ENCODE results near the gene ENTPD5.

The ENTPD5 gene

DNA sequence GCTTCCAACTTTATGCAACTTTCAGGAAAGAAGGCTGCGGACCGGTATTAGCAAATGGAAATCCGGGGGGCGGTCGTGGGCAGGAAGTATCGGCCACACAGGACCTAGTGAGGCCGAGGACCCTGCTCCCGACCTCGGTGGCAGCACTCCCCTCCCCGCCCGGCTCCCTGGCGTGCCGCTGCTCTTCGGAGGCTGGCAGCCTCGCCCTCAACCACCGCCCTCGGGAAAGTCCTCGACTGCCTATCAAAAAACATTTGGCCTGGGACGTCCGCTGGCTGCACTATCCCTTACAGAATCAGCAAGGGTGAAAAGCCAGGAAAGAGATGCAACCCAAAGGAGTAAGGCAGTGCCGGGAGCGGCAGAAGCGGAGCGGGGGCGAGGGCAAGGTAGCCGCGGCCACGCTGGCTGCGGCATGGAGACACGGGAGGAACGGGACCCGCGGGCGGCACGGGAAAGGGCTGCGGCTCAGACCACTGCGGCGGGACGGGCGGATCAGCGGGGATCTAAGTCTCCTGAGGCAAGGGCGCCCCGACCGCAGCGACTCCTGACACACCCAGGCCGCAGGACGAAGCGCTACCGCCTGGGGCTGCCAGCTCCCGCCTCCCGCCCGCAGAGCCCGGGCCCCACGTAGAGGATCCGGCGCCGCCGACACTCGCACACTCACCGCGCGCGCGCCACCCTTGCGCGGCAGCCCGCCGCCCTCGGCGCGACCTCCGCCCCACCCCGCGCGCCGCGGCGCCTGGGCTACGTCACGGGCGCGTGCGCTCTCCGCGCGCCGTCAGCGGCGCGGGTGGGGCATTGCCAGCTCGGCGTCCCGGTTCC lies at the start of gene ENTPD5, which contains the start of gene BBOF1:
Gene ENTPD5, minus strand, starts transcription at position 703 of the 822 bp plus-strand sequence. CDS start 31,186 bp downstream, outside the sequence.
Gene BBOF1, plus strand, starts transcription at position 764 of the 822 bp plus-strand sequence. CDS start 130 bp downstream, outside the sequence.
- H3K27me3 ChIP-seq (ENCODE audit: low read depth) = no peaks in the 10 kb centered on the region
- in situ Hi-C loops (cut with MboI; ENCODE audit: low sequenced_read_pairs) = no loop called here
- peaks cover 12% of the 10 kb centered on the region for H3K36me3 ChIP-seq (replicated peaks)
- H3K4me3 ChIP-seq = peak within 1 kb of the TSS; percentile 97
- H3K4me1 ChIP-seq = peaks cover 6% of the 10 kb centered on the region; the same call in 1 of the 2 replicates
- peak; percentile 68 to 87 for DNase-seq (ENCODE audit: low spot score in 2 of 2)
- no peaks in the 10 kb centered on the region for H3K9me3 ChIP-seq

- no peak for DNase-seq (ENCODE audit: low spot score in 2 of 2)
- Histone ChIP-seq H3K36me3 (replicated peaks) (peaks cover 12% of the 10 kb centered on the region), H3K4me1 (no peaks in the 10 kb centered on the region), H3K27me3 (ENCODE audit: low read depth) (no peaks in the 10 kb centered on the region), H3K9me3 (no peaks in the 10 kb centered on the region), H3K4me3 (no peak overlapping the region)
- in situ Hi-C loops (cut with MboI; ENCODE audit: low sequenced_read_pairs) = no loop called here
Measured at GRCh38 chr14:74065746-74066575, 46.9 kb upstream of the ENTPD5 start.

DNA sequence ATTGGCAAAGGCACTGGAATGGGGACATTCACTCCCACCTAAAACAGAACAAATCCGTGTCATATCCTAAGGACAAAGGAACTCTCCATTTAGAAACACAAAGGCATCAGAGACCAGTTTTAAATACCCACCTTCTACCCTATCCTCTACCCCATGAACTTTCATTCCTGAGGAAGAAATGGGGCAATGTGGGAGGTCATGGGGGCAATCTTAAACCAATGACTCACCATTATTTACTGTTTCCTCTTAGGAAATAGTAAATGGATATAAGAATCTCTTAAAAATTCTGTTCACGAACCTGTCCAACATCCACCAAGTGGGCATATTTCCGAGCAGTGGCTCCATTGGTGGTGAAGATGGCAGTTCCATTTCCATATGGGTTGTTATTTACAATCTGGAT lies 45.8 kb upstream of the ENTPD5 start:
- H3K27me3 ChIP-seq (ENCODE audit: low read depth) = no peaks in the 10 kb centered on the region
- DNase-seq (ENCODE audit: low spot score in 2 of 2) = no peak
- H3K36me3 ChIP-seq (replicated peaks) = peaks cover 10% of the 10 kb centered on the region
- in situ Hi-C loops (cut with MboI; ENCODE audit: low sequenced_read_pairs) = no loop called here
- H3K4me1 ChIP-seq = no peaks in the 10 kb centered on the region
- no peak overlapping the region for H3K4me3 ChIP-seq
- no peaks in the 10 kb centered on the region for H3K9me3 ChIP-seq

- no peak for DNase-seq (ENCODE audit: low spot score in 2 of 2)
- Histone ChIP-seq H3K9me3 (no peaks in the 10 kb centered on the region), H3K27me3 (ENCODE audit: low read depth) (no peaks in the 10 kb centered on the region), H3K4me1 (no peaks in the 10 kb centered on the region), H3K4me3 (no peak overlapping the region), H3K36me3 (replicated peaks) (peaks cover 10% of the 10 kb centered on the region)
- in situ Hi-C loops (cut with MboI; ENCODE audit: low sequenced_read_pairs) = no loop called here
Measured at GRCh38 chr14:74064426-74064825, 45.3 kb upstream of the ENTPD5 start.

DNA sequence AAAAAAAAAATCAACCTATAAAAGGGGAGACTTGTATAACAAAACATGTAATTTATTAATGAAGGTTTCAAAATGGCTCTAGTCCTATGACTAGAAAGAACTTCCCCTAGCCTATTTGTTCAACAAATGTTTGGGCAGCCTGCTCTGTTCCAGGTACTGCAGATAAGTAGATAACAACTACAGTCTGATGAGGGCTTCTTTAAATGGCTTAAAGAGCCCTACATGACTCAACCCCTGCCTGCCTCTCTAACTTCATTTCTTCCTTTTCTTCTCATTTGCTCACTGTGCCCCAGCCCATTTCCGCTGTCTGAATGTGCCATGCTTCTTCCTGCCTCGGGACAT lies 43.7 kb upstream of the ENTPD5 start:
- H3K4me3 ChIP-seq = no peak overlapping the region
- in situ Hi-C loops (cut with MboI; ENCODE audit: low sequenced_read_pairs) = no loop called here

DNA sequence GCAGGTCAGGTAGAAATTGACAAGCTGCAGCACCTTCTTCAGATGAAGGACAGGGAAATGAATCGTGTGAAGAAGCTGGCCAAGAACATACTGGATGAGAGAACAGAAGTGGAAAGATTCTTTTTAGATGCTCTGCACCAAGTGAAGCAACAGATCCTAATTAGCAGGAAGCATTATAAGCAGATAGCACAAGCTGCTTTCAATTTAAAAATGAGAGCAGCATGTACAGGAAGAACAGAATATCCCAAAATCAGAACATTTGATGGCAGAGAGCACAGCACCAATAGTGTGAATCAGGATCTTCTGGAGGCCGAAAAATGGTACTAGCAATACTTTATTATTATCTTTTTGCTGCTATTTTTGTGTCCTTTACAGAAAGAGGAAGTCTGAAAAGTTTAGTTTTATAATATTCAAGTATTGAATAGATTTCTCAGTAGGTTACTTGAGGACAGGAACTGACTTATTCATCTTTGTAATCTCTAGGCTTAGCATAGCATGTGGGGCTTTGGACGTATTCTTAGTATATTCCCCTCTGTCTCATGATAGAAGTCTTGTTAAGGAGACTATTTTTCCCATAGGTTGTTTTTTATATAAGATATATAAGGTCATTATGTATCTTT lies 30.9 kb upstream of the ENTPD5 start:
- Histone ChIP-seq H3K27me3 (ENCODE audit: low read depth) (no peaks in the 10 kb centered on the region), H3K4me1 (no peaks in the 10 kb centered on the region), H3K9me3 (no peaks in the 10 kb centered on the region), H3K36me3 (replicated peaks) (no peaks in the 10 kb centered on the region), H3K4me3 (no peak overlapping the region)
- in situ Hi-C loops (cut with MboI; ENCODE audit: low sequenced_read_pairs) = no loop called here
- no peak for DNase-seq (ENCODE audit: low spot score in 2 of 2)

More for the DNA sequence above, 43.7 kb upstream of the ENTPD5 start:
- no peak for DNase-seq (ENCODE audit: low spot score in 2 of 2)
- H3K27me3 ChIP-seq (ENCODE audit: low read depth) = no peaks in the 10 kb centered on the region
- H3K4me1 ChIP-seq = no peaks in the 10 kb centered on the region
- no peaks in the 10 kb centered on the region for H3K9me3 ChIP-seq
- H3K36me3 ChIP-seq (replicated peaks) = peaks cover 10% of the 10 kb centered on the region

- H3K4me1 ChIP-seq = no peaks in the 10 kb centered on the region
- H3K27me3 ChIP-seq (ENCODE audit: low read depth) = no peaks in the 10 kb centered on the region
- in situ Hi-C loops (cut with MboI; ENCODE audit: low sequenced_read_pairs) = no loop called here
- H3K4me3 ChIP-seq = no peak overlapping the region
- no peaks in the 10 kb centered on the region for H3K36me3 ChIP-seq (replicated peaks)
- H3K9me3 ChIP-seq = no peaks in the 10 kb centered on the region
- peak in 1 of 2 experiments; percentile 42 for DNase-seq (ENCODE audit: low spot score in 2 of 2)
Measured at GRCh38 chr14:74048281-74048680, 29.2 kb upstream of the ENTPD5 start.

- no peaks in the 10 kb centered on the region for H3K27me3 ChIP-seq (ENCODE audit: low read depth)
- H3K4me1 ChIP-seq = no peaks in the 10 kb centered on the region
- H3K9me3 ChIP-seq = no peaks in the 10 kb centered on the region
- in situ Hi-C loops (cut with MboI; ENCODE audit: low sequenced_read_pairs) = no loop called here
- H3K4me3 ChIP-seq = no peak overlapping the region
- no peak for DNase-seq (ENCODE audit: low spot score in 2 of 2)
- no peaks in the 10 kb centered on the region for H3K36me3 ChIP-seq (replicated peaks)
Measured at GRCh38 chr14:74045522-74045921, 26.4 kb upstream of the ENTPD5 start.

DNA sequence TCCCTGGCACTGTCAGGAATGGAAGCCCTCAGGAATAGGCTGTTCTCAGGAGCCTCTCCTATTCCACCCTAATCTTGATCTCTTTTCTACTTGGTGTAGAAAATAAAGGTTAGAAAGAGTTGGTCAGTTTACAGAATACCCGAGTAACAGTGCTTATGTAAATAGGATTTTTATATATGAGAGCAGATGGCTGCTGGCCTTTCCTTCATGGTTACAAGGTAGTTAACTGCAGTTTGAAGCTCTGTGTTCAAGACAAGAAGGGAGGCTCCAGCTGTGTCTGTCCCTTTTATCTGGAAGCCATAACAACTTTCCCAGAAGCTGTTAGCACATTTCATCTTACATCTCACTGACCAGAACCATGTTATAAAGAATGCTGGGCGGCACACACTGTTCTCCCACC lies 23.2 kb upstream of the ENTPD5 start:
- Histone ChIP-seq H3K36me3 (replicated peaks) (no peaks in the 10 kb centered on the region), H3K4me3 (no peak overlapping the region), H3K27me3 (ENCODE audit: low read depth) (no peaks in the 10 kb centered on the region), H3K9me3 (no peaks in the 10 kb centered on the region), H3K4me1 (no peaks in the 10 kb centered on the region)
- DNase-seq (ENCODE audit: low spot score in 2 of 2) = no peak
- in situ Hi-C loops (cut with MboI; ENCODE audit: low sequenced_read_pairs) = no loop called here

- H3K36me3 ChIP-seq (replicated peaks) = no peaks in the 10 kb centered on the region
- no peaks in the 10 kb centered on the region for H3K4me1 ChIP-seq
- no peak overlapping the region for H3K4me3 ChIP-seq
- H3K27me3 ChIP-seq (ENCODE audit: low read depth) = no peaks in the 10 kb centered on the region
- peak; percentile 20 to 69 for DNase-seq (ENCODE audit: low spot score in 2 of 2)
- in situ Hi-C loops (cut with MboI; ENCODE audit: low sequenced_read_pairs) = loop anchor here (10.0 kb wide), 1 partner anchor 313 kb away; no protein-coding TSS in a partner anchor
- H3K9me3 ChIP-seq = no peaks in the 10 kb centered on the region
Measured at GRCh38 chr14:74038020-74038859, 19.2 kb upstream of the ENTPD5 start.

DNA sequence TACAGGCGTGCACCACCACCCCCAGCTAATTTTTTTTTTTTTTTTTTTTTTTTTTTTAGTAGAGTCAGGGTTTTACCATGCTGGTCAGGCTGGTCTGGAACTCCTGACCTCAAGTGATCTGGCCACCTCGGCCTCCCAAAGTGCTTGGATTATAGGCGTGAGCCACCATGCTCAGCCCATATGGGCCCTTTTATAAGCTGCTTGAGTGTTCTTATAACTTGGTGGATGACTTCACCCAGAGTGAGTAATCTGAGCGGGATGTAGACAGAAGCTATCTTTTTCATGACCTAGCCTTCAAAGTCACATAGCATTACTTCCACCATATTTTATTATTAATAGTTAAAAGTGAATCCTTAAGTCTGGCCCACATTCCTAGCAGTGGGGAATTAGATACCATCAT lies 16.5 kb upstream of the ENTPD5 start:
- no peaks in the 10 kb centered on the region for H3K27me3 ChIP-seq (ENCODE audit: low read depth)
- H3K9me3 ChIP-seq = no peaks in the 10 kb centered on the region
- in situ Hi-C loops (cut with MboI; ENCODE audit: low sequenced_read_pairs) = loop anchor here (10.0 kb wide), 1 partner anchor 311 kb away; no protein-coding TSS in a partner anchor
- no peak overlapping the region for H3K4me3 ChIP-seq
- no peaks in the 10 kb centered on the region for H3K4me1 ChIP-seq
- DNase-seq (ENCODE audit: low spot score in 2 of 2) = no peak
- H3K36me3 ChIP-seq (replicated peaks) = no peaks in the 10 kb centered on the region

DNA sequence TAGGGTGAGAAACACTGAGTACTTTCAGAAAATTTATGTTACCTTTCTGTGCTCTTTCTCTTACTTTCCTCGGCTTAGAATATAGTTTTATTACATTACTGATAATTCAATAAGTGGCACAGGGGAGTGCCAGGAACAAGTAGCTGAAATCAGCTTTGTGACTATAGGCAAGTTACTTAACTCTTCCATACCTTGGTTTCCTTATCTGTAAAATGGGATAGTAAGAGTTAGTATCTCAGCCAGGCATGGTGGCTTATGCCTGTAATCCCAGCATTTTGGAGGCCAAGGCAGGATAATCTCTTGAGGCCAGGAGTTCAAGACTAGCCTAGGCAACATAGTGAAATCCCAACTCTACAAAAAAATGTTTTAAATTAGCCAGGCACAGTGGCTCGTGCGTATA lies 15.5 kb upstream of the ENTPD5 start:
- DNase-seq (ENCODE audit: low spot score in 2 of 2) = no peak
- Histone ChIP-seq H3K4me3 (no peak overlapping the region), H3K27me3 (ENCODE audit: low read depth) (no peaks in the 10 kb centered on the region), H3K4me1 (no peaks in the 10 kb centered on the region), H3K9me3 (no peaks in the 10 kb centered on the region), H3K36me3 (replicated peaks) (no peaks in the 10 kb centered on the region)
- in situ Hi-C loops (cut with MboI; ENCODE audit: low sequenced_read_pairs) = loop anchor here (10.0 kb wide), 1 partner anchor 310 kb away; no protein-coding TSS in a partner anchor

- no peaks in the 10 kb centered on the region for H3K9me3 ChIP-seq
- in situ Hi-C loops (cut with MboI; ENCODE audit: low sequenced_read_pairs) = no loop called here
- no peak for DNase-seq (ENCODE audit: low spot score in 2 of 2)
Measured at GRCh38 chr14:74029136-74029535, 10.0 kb upstream of the ENTPD5 start.

More at GRCh38 chr14:74029136-74029535, 10.0 kb upstream of the ENTPD5 start:
- no peaks in the 10 kb centered on the region for H3K27me3 ChIP-seq (ENCODE audit: low read depth)
- no peaks in the 10 kb centered on the region for H3K4me1 ChIP-seq
- H3K36me3 ChIP-seq (replicated peaks) = no peaks in the 10 kb centered on the region
- H3K4me3 ChIP-seq = no peak overlapping the region

Data from HAP-1 (cell line).